Germinal center (tissue), 1 donor: ENCODE results near the gene MAGEB5.
"Not testable (repeated sequence)": the region's sequence is repeated elsewhere in the genome, so short reads cannot be mapped to it uniquely, and the experiment has no call there.

Experiments used
- DNase-seq: peaks from one replicate; pipeline ENCODE4 v3.0.0; 2012; ENCODE audit warnings: mixed read lengths, low spot score

The MAGEB5 gene, protein sequence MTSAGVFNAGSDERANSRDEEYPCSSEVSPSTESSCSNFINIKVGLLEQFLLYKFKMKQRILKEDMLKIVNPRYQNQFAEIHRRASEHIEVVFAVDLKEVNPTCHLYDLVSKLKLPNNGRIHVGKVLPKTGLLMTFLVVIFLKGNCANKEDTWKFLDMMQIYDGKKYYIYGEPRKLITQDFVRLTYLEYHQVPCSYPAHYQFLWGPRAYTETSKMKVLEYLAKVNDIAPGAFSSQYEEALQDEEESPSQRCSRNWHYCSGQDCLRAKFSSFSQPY

GRCh38 chrX:26215869-26216268 is at the start of gene MAGEB5:
Gene MAGEB5 (plus strand): TSS chrX:26216169. CDS start chrX:26217302, 1,133 bp downstream.
- DNase-seq = no peak

- DNase-seq = no peak
Observed at GRCh38 chrX:26192204-26192603, 23.8 kb upstream of the MAGEB5 start, which contains the start of gene MAGEB6. Gene MAGEB6 (plus strand): TSS chrX:26192440. CDS start chrX:26193847, 1,407 bp downstream.

DNA sequence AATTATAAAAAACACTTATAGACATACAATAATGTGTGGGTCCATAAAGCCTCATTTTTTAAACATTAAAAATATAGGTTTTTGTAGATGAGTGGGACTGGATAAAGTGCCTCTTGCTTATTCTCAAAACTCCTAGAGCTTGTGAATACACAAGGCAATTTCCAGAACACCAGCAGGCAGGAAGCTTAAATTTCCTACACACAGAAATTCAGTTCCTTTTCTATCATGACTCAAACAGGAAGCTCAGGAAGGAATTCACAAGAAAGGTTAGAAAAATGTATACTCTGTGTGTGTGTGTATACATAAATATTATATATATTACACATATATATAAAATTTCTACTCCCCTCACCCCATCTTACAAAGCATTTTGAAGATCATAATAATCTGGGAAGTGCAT is 12.4 kb upstream of the MAGEB5 start:
- DNase-seq = no peak

GRCh38 chrX:26204717-26205116 is 11.3 kb upstream of the MAGEB5 start:
- DNase-seq = not testable (repeated sequence)

- DNase-seq = no peak
Observed at GRCh38 chrX:26208012-26208411, 8.0 kb upstream of the MAGEB5 start.

- DNase-seq = no peak
Observed at GRCh38 chrX:26219351-26219750, 3.4 kb downstream of the MAGEB5 start.

DNA sequence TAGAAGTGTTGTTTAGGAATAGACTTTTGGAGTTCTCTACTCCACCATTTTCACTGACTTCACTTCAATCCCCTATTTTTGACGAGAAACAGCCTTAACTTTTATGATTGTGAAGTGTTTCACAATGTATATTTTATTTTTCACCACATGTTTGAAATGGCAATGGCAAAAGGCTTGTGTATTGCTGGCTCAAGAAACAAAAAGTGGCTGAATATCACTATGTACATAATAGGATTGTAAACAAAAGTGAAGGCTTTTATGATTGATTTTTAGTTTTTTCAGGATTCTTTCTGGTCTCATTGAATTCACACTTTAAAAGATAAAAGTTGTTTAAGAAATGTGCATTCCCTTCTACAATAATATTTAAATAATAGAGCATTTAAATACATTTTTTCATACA is 18.2 kb downstream of the MAGEB5 start:
- DNase-seq = no peak

DNA sequence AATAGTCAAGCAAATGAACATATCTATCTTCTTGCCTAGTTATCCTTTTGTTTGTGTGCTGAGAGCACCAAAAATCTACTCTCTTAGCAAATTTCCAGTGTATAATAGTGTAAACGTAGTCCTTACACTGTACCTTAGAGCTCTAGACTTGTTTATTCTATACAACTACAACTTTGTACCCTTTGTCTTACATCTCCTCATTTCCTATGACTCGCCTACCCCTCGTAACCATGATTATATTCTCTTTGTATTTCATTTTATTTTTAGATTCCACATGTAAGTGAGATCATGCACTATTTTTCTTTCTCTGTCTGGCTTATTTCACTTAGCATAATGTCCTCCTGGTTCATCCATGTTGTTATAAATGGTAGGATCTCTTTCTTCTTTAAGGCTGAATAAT is 37.6 kb downstream of the MAGEB5 start:
- DNase-seq = no peak

- no peak for DNase-seq
Observed at GRCh38 chrX:26254436-26254835, 38.5 kb downstream of the MAGEB5 start.

DNA sequence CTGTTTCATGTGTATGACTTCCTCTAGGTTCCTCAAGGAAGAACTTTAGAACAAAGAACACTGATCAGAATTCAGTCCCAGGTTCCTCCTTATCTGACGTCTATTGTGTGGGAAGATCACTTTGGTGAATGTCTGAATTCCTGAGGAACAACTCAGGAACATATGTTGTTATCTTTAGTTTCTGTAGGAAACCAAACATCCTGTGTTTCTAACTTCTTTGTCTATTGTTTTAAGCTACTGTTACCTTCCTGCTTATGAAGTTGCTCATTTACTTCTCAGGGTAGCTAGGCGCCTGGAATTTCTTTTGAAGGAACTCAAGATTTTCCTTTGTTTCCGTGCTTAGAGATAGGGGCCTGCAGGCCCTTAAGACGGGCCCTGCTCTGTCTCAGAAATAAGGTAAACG is 46.2 kb downstream of the MAGEB5 start:
- no peak for DNase-seq
